GM12874 (cell line): ENCODE results near the gene CRAMP1.

Experiments used
- CTCF ChIP-seq: IDR thresholded peaks from 2 replicates; pipeline ENCODE4 v1.5.1; 2011; ENCODE audit warnings: low read depth, mild to moderate bottlenecking, control low read depth, low read length, moderate library complexity; ENCODE audit not compliant: insufficient read depth

Gene CRAMP1

GRCh38 chr16:1653023-1653422, 40.9 kb downstream of the CRAMP1 start:
- TF ChIP-seq CTCF: no peak

- TF ChIP-seq CTCF: no peak
Measured at GRCh38 chr16:1654505-1655268, 42.5 kb downstream of the CRAMP1 start.

- TF ChIP-seq CTCF: no peak
Measured at GRCh38 chr16:1655269-1655807, 43.2 kb downstream of the CRAMP1 start.

- TF ChIP-seq CTCF: no peak
Measured at GRCh38 chr16:1655909-1656807, 44.0 kb downstream of the CRAMP1 start.

GRCh38 chr16:1656808-1657617, 44.9 kb downstream of the CRAMP1 start:
- TF ChIP-seq CTCF: no peak

GRCh38 chr16:1657841-1658240, 45.7 kb downstream of the CRAMP1 start:
- TF ChIP-seq CTCF: no peak

GRCh38 chr16:1659031-1659430, 46.9 kb downstream of the CRAMP1 start:
- no peak for TF ChIP-seq CTCF
